GM12874 (cell line): ENCODE results near the gene PDGFC.

Source experiments
- TF ChIP-seq, protein P1 (sequence below): IDR thresholded peaks from 2 replicates; pipeline ENCODE4 v1.5.1; 2011; ENCODE audit warnings: low read depth, mild to moderate bottlenecking, control low read depth, low read length, moderate library complexity; ENCODE audit not compliant: insufficient read depth

Gene PDGFC

GRCh38 chr4:156991161-156991560 lies 19.6 kb upstream of the PDGFC start:
- TF ChIP-seq, protein P1, sequence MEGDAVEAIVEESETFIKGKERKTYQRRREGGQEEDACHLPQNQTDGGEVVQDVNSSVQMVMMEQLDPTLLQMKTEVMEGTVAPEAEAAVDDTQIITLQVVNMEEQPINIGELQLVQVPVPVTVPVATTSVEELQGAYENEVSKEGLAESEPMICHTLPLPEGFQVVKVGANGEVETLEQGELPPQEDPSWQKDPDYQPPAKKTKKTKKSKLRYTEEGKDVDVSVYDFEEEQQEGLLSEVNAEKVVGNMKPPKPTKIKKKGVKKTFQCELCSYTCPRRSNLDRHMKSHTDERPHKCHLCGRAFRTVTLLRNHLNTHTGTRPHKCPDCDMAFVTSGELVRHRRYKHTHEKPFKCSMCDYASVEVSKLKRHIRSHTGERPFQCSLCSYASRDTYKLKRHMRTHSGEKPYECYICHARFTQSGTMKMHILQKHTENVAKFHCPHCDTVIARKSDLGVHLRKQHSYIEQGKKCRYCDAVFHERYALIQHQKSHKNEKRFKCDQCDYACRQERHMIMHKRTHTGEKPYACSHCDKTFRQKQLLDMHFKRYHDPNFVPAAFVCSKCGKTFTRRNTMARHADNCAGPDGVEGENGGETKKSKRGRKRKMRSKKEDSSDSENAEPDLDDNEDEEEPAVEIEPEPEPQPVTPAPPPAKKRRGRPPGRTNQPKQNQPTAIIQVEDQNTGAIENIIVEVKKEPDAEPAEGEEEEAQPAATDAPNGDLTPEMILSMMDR: no peak

DNA sequence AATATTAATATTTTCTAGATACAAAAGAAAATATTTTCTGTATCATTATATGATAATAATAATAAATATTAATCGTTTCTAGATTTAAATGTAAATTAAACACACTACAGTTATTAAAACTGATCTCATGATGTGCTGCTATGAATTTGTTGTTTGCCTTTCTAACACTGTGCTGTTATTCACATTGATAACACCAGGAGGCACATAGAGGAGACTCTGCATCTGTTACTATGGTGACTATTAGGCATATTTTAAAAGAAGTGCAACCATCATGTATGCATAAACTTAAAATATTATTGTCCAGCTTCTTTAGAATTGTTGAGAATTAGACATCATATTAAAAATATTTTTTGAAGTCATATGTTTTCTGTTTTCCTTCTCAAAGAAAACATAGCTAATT lies 11.8 kb upstream of the PDGFC start:
- TF ChIP-seq, protein P1: no peak

GRCh38 chr4:156981262-156981769 lies 9.7 kb upstream of the PDGFC start:
- TF ChIP-seq, protein P1: no peak

DNA sequence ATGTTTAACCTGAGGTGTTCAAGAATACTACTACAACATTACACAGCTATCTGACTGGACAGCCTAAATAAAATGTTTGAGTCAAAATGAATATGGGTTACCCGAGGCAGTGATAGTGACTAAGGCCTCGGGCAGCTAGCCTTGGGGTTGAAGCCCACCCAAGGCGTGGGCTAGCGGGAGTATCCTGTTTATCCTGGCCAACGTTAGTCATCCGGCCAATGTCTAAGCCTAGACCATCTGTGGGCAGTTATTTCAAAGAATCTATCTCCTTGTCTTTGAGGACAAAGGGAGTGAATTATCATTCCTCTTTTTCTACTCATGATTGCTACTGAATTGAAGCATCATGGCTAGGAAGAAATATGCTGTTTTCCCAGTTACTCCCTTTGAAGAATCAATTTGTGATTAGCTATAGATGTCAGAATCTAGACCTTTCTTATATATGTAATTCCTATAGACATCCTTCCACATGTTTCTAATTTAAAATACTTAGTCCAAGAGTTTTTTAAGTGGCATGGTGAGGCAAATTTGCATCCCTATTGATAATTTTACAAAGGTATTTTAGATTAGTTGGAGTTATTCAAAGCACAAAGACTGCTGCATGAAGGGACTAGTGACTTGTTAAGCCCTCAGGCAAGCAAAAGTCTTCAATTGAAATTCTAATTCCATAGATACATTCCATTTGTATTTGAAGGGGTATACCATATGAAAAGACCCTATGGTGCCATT lies 6.0 kb upstream of the PDGFC start:
- TF ChIP-seq, protein P1: no peak

GRCh38 chr4:156976147-156976546 lies 4.5 kb upstream of the PDGFC start:
- TF ChIP-seq, protein P1: no peak

DNA sequence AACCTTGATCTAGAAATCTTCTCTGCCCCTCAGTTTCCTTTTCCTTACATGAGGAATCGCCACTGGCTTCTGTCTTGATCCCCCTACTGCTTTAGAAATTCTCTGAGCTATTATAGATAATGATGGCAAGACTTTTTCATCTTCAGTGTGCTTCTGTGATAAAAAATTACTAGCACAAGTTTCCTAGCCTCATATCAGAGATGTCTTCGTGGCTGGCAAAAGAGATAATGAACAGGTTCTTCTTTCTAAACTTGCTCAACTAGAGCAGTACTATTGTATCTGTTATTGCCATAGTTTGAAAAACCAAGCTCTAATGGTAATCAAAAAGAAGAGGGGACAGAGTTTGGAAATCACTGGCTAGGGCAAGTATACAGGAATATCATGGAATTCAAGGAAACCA lies 4.1 kb upstream of the PDGFC start:
- TF ChIP-seq, protein P1: no peak

DNA sequence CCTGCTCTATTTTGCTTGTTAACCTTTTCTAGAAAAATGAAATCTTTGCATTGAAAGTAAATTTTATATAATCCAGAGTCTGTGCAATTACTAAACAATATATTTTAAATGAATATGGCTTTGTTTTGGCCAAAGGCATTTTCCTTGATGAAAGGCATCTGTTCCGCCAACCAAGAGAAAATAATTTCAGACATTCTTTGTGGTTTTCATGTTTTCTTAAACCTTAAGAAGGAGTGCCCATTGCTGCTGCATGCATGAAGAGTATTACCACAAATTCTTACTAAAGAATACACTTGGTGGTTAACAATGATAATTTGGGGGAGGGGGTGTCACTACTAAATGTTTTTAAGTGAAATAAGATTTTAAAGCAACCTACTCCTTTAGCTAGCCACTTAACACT lies 2.7 kb upstream of the PDGFC start:
- TF ChIP-seq, protein P1: no peak
